NCI-H446 treated with DMSO at 0.1 percent for 48 hours (cell line): ENCODE results near the gene MTUS2.

Experiments
- DNase-seq: peaks from one replicate; lab custom pipeline; 2025; lab: John Stamatoyannopoulos, UW

The MTUS2 gene

GRCh38 chr13:29451976-29452375 lies 631.8 kb downstream of the MTUS2 start:
- DNase-seq = no peak

GRCh38 chr13:29452773-29453616 lies 632.9 kb downstream of the MTUS2 start:
- DNase-seq = no peak

- DNase-seq = no peak
Observed at GRCh38 chr13:29453617-29454011, 633.5 kb downstream of the MTUS2 start.

- no peak for DNase-seq
Observed at GRCh38 chr13:29454931-29455481, 634.9 kb downstream of the MTUS2 start.

- no peak for DNase-seq
Observed at GRCh38 chr13:29456419-29456818, 636.3 kb downstream of the MTUS2 start.

- no peak for DNase-seq
Observed at GRCh38 chr13:29457299-29457698, 637.2 kb downstream of the MTUS2 start.

GRCh38 chr13:29458419-29458818 lies 638.3 kb downstream of the MTUS2 start:
- no peak for DNase-seq

GRCh38 chr13:29459813-29460355 lies 639.7 kb downstream of the MTUS2 start:
- DNase-seq = no peak

- DNase-seq = no peak
Observed at GRCh38 chr13:29464105-29464679, 644.1 kb downstream of the MTUS2 start.

- no peak for DNase-seq
Observed at GRCh38 chr13:29465741-29466293, 645.7 kb downstream of the MTUS2 start.

- DNase-seq = no peak
Observed at GRCh38 chr13:29471551-29471950, 651.4 kb downstream of the MTUS2 start.

GRCh38 chr13:29472332-29472961 lies 652.3 kb downstream of the MTUS2 start:
- DNase-seq = no peak

GRCh38 chr13:29473166-29473565 lies 653.0 kb downstream of the MTUS2 start:
- DNase-seq = no peak

GRCh38 chr13:29474991-29475390 lies 654.9 kb downstream of the MTUS2 start:
- no peak for DNase-seq

GRCh38 chr13:29476046-29476445 lies 655.9 kb downstream of the MTUS2 start:
- no peak for DNase-seq

- no peak for DNase-seq
Observed at GRCh38 chr13:29479716-29480492, 659.8 kb downstream of the MTUS2 start.

GRCh38 chr13:29480893-29481525 lies 660.9 kb downstream of the MTUS2 start:
- no peak for DNase-seq

GRCh38 chr13:29481603-29482002 lies 661.5 kb downstream of the MTUS2 start:
- no peak for DNase-seq

- no peak for DNase-seq
Observed at GRCh38 chr13:29482504-29482903, 662.4 kb downstream of the MTUS2 start.

GRCh38 chr13:29483211-29483610 lies 663.1 kb downstream of the MTUS2 start:
- DNase-seq = no peak

GRCh38 chr13:29483623-29484022 lies 663.5 kb downstream of the MTUS2 start:
- DNase-seq = no peak
